Breast epithelium (tissue), 3 donors: ENCODE results near the gene SDC4.

Experiments used
- CTCF ChIP-seq, 3 donors: fragments of 450-650 bp; IDR thresholded peaks; one replicate each; pipeline ENCODE4 v1.5.1; 2016 to 2017; ENCODE audit warnings: antibody characterized with exemption in 3 of 3, mild to moderate bottlenecking in 3 of 3, moderate library complexity in 3 of 3
- POLR2A ChIP-seq: fragments of 450-650 bp; IDR thresholded peaks from one replicate; pipeline ENCODE4 v1.6.1; 2016; ENCODE audit warnings: antibody characterized with exemption, mild to moderate bottlenecking, moderate library complexity

GRCh38 chr20:45288376-45288775 is 59.8 kb downstream of the SDC4 start:
- TF ChIP-seq POLR2A (no peak), CTCF (IDR thresholded peaks at IDR 0.05) (no peak)
